ENCODE measurements around the gene TSKS. TPM values are rescaled to one million over a fixed set of nuclear protein-coding genes. Genes with fewer than 3 reads are reported as not detected.

TSKS gene
- total and polyA plus RNA-seq, 4 donors, result 0.23 to 0.83 (median 0.61) TPM

GRCh38 chr19:49764341-49764740, 1.2 kb upstream of the TSKS start:
- DNase-seq, result no peak
- Histone ChIP-seq H3K4me1 (ENCODE audit: control insufficient read depth in 5 of 5, insufficient read depth in 5 of 5, low read length in 5 of 5) (peaks cover 0 to 29% (median 5%) of the 10 kb centered on the region in 5 donors), H3K27me3 (ENCODE audit: control insufficient read depth in 3 of 3, insufficient read depth in 3 of 3, low read length in 2 of 3) (no peaks in the 10 kb centered on the region), H3K9ac (ENCODE audit: insufficient read depth in 1 of 2, low read length in 2 of 2) (no peak overlapping the region), H3K9me3 (ENCODE audit: control insufficient read depth in 4 of 4, insufficient read depth in 3 of 4, low read length in 3 of 4) (no peaks in the 10 kb centered on the region), H3K36me3 (ENCODE audit: control insufficient read depth in 4 of 4, insufficient read depth in 4 of 4, low read length in 4 of 4) (no peaks in the 10 kb centered on the region), H3K27ac (ENCODE audit: low read depth in 1 of 2, low read length in 1 of 2) (no peak overlapping the region), H3K4me3 (no peak overlapping the region)
- WGBS, 2 donors, result 77 to 89% methylated on average over 8 of the region's 8 CpGs
- no peak for TF ChIP-seq CTCF (IDR thresholded peaks at IDR 0.05; ENCODE audit: control extremely low read depth, extremely low read depth)
- no peak for ATAC-seq (ENCODE audit: insufficient read depth, low FRiP score)

- Histone ChIP-seq H3K27ac (ENCODE audit: low read depth in 1 of 2, low read length in 1 of 2) (peak overlapping the region in 1 of 2 donors; percentile 44), H3K9me3 (ENCODE audit: control insufficient read depth in 4 of 4, insufficient read depth in 3 of 4, low read length in 3 of 4) (no peaks in the 10 kb centered on the region), H3K4me3 (no peak overlapping the region), H3K4me1 (ENCODE audit: control insufficient read depth in 5 of 5, insufficient read depth in 5 of 5, low read length in 5 of 5) (peaks cover 0 to 15% (median 0%) of the 10 kb centered on the region in 5 donors), H3K9ac (ENCODE audit: insufficient read depth in 1 of 2, low read length in 2 of 2) (peak overlapping the region in 1 of 2 donors; percentile 27), H3K27me3 (ENCODE audit: control insufficient read depth in 3 of 3, insufficient read depth in 3 of 3, low read length in 2 of 3) (no peaks in the 10 kb centered on the region), H3K36me3 (ENCODE audit: control insufficient read depth in 4 of 4, insufficient read depth in 4 of 4, low read length in 4 of 4) (no peaks in the 10 kb centered on the region)
- TF ChIP-seq CTCF (IDR thresholded peaks at IDR 0.05; ENCODE audit: control extremely low read depth, extremely low read depth), result no peak
- ATAC-seq (ENCODE audit: insufficient read depth, low FRiP score), result no peak
- 60 to 62% methylated on average over 16 of the region's 16 CpGs for WGBS, 2 donors
- peak; percentile 50 to 78 (median 61) for DNase-seq
Measured at GRCh38 chr19:49761625-49762311, 1.3 kb downstream of the TSKS start.

GRCh38 chr19:49761249-49761624, 1.9 kb downstream of the TSKS start:
- no peak for TF ChIP-seq CTCF (IDR thresholded peaks at IDR 0.05; ENCODE audit: control extremely low read depth, extremely low read depth)
- H3K9ac ChIP-seq (ENCODE audit: insufficient read depth in 1 of 2, low read length in 2 of 2), result peak overlapping the region in 1 of 2 donors; percentile 27
- ATAC-seq (ENCODE audit: insufficient read depth, low FRiP score) (no peak), DNase-seq (no peak)
- peaks cover 0 to 15% (median 0%) of the 10 kb centered on the region in 5 donors for H3K4me1 ChIP-seq (ENCODE audit: control insufficient read depth in 5 of 5, insufficient read depth in 5 of 5, low read length in 5 of 5)
- H3K27ac ChIP-seq (ENCODE audit: low read depth in 1 of 2, low read length in 1 of 2), result peak overlapping the region in 1 of 2 donors; percentile 44
- 89% methylated on average over 1 of the region's 1 CpG for WGBS, 2 donors
- H3K4me3 ChIP-seq, result no peak overlapping the region
- H3K27me3 ChIP-seq (ENCODE audit: control insufficient read depth in 3 of 3, insufficient read depth in 3 of 3, low read length in 2 of 3), result no peaks in the 10 kb centered on the region
- H3K9me3 ChIP-seq (ENCODE audit: control insufficient read depth in 4 of 4, insufficient read depth in 3 of 4, low read length in 3 of 4), result peaks cover 0 to under 1% (median 0%) of the 10 kb centered on the region in 4 donors
- H3K36me3 ChIP-seq (ENCODE audit: control insufficient read depth in 4 of 4, insufficient read depth in 4 of 4, low read length in 4 of 4), result no peaks in the 10 kb centered on the region

Measured in lung (tissue), 12 donors.